ENCODE results near the gene RAPGEF2. TPM values are rescaled to one million over a fixed set of nuclear protein-coding genes. Genes with fewer than 3 reads are reported as not detected.
"Not testable (repeated sequence)": the region's sequence is repeated elsewhere in the genome, so short reads cannot be mapped to it uniquely, and the experiment has no call there.

Gene RAPGEF2
- total and polyA plus RNA-seq, 3 experiments from 2014 or later, result 1.0 to 34.3 (median 29.2) TPM

DNA sequence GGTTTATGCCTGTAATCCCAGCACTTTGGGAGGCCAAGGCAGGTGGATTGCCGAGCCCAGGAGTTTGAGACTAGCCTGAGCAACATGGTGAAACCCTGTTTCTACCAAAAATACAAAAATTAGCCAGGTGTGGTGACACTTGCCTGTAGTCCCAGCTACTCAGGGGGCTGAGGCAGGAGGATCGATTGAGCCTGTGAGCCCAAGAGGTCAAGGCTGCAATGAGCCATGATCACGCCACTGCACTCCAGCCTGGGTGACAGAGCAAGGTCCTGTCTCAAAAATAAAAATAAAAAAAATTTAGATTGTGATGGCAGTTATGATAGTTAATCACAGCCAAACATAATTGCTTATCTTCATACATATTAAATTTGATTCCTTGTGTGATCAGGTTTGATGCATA lies 58.6 kb downstream of the RAPGEF2 start:
- H3K9me3 Mint-ChIP-seq; H3K4me3 Mint-ChIP-seq; H3K9me3 ChIP-seq (ENCODE audit: low read length); H3K36me3 ChIP-seq (ENCODE audit: insufficient read depth, low read length); H3K27ac ChIP-seq (ENCODE audit: low read depth, low read length); H3K27me3 Mint-ChIP-seq; H3K27me3 ChIP-seq (ENCODE audit: insufficient read depth, low read length, poor library complexity, severe bottlenecking); H3K27ac Mint-ChIP-seq; H3K4me1 ChIP-seq (ENCODE audit: insufficient read depth, low read length); H3K4me3 ChIP-seq (ENCODE audit: low read length); DNase-seq; H3K36me3 Mint-ChIP-seq; POLR2A ChIA-PET: not testable (repeated sequence)
- CTCF ChIA-PET, result interaction anchor here (1.0 kb wide), 1 partner anchor 11 kb away, joined by 3 read pairs; no protein-coding TSS in a partner anchor
- H3K4me1 Mint-ChIP-seq, result peaks cover 6 to 38% (median 10%) of the 10 kb centered on the region in 3 donors

DNA sequence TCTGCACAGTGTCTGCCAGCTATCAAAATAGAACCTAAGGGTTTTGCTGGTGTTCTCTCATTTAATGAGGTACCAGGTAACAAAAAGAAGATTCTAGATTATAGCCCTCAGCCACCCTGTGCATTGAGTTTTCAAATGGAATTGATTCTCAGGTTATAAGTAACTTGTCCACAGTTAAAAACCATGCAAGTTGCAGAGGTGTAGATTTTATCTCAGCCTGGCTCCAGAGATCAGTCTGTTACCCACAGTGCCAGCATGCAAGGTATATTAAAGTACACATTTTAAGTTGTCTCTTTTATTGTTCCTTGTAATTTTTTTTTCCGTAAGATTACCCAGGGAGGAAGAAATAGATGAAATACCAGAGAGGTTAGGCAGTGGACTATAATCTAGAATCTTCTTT lies 59.7 kb downstream of the RAPGEF2 start:
- no peaks in the 10 kb centered on the region for H3K27me3 Mint-ChIP-seq
- DNase-seq, result no peak
- no peak overlapping the region for H3K4me3 Mint-ChIP-seq

DNA sequence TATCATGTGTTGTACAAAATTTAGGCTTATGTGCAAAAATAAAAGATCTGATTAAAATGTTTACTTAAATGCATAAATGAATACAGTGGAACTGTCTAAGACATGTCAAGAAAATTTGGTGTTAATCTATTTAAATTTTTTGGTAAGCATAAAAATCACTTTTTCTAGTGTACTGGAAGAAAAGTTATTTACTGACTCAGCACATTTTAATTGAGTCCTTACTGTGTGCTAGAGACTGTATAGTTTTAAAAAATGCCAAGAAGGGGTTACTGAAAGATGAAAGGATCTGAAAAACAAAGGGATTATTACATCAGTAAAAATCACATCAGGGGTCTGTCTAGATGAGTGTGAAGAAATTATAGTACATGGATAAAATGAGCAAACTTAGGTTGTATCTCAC lies 60.6 kb downstream of the RAPGEF2 start:
- DNase-seq, result no peak
- no peaks in the 10 kb centered on the region for H3K36me3 ChIP-seq (ENCODE audit: insufficient read depth, low read length)
- Mint-ChIP-seq H3K4me3 (no peak overlapping the region), H3K36me3 (no peaks in the 10 kb centered on the region), H3K4me1 (peaks cover 11 to 38% (median 21%) of the 10 kb centered on the region in 3 donors), H3K27ac (no peak overlapping the region), H3K9me3 (no peaks in the 10 kb centered on the region), H3K27me3 (no peaks in the 10 kb centered on the region)
- no peaks in the 10 kb centered on the region for H3K4me1 ChIP-seq (ENCODE audit: insufficient read depth, low read length)
- ChIA-PET POLR2A (no interaction called here), CTCF (no interaction called here)
- no peaks in the 10 kb centered on the region for H3K9me3 ChIP-seq (ENCODE audit: low read length)
- no peak overlapping the region for H3K27ac ChIP-seq (ENCODE audit: low read depth, low read length)
- H3K27me3 ChIP-seq (ENCODE audit: insufficient read depth, low read length, poor library complexity, severe bottlenecking), result no peaks in the 10 kb centered on the region
- no peak overlapping the region for H3K4me3 ChIP-seq (ENCODE audit: low read length)

More for the DNA sequence above, 59.7 kb downstream of the RAPGEF2 start:
- ChIA-PET POLR2A (no interaction called here), CTCF (interaction anchor here (1.0 kb wide), 1 partner anchor 10 kb away, joined by 3 read pairs; no protein-coding TSS in a partner anchor)
- no peaks in the 10 kb centered on the region for H3K4me1 ChIP-seq (ENCODE audit: insufficient read depth, low read length)
- H3K9me3 ChIP-seq (ENCODE audit: low read length), result no peaks in the 10 kb centered on the region
- Mint-ChIP-seq H3K27ac (peak overlapping the region in 1 of 8 donors; percentile 66), H3K36me3 (no peaks in the 10 kb centered on the region), H3K9me3 (no peaks in the 10 kb centered on the region), H3K4me1 (peaks cover 11 to 39% (median 20%) of the 10 kb centered on the region in 3 donors)
- no peaks in the 10 kb centered on the region for H3K27me3 ChIP-seq (ENCODE audit: insufficient read depth, low read length, poor library complexity, severe bottlenecking)
- no peak overlapping the region for H3K4me3 ChIP-seq (ENCODE audit: low read length)
- no peak overlapping the region for H3K27ac ChIP-seq (ENCODE audit: low read depth, low read length)
- no peaks in the 10 kb centered on the region for H3K36me3 ChIP-seq (ENCODE audit: insufficient read depth, low read length)

DNA sequence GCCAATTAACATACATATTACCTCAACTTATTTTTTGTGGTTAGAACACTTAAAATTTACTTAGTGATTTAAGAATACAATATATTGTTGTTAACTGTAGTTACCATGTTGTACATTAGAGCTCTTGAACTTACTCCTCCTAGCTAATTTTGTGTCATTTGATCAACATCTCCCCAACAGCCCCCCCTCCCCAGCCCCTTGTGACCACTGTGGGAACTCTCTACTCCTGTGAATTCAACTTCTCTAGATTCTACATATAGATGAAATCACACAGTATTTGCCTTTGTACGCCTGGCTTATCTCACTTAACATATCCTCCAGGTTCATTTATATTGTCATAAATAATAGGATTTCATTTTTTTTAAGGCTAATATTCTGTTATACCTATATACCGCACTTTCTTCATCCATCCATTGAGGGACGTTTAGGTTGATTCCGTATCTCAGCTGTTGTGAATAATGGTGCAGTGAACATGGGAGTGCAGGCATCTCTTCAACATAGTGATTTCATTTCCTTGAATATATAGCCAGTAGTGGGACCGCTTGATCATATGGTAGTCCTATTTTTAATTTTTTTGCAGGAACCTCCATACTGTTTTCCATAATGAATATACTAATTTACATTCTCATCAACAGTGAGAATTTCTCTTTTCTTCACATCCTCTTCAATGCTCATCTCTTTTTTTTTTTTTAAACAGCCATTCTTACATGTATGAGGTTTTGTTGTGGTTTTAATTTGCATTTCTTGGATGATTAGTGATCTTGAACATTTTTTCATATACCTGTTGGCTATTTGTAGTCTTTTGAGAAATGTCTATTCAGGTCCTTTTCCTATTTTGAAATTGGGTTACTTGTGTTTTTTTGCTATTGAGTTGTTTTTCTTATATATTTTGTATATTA lies 66.8 kb downstream of the RAPGEF2 start:
- ChIA-PET POLR2A (no interaction called here), CTCF (no interaction called here)
- Histone ChIP-seq H3K36me3 (ENCODE audit: insufficient read depth, low read length) (no peaks in the 10 kb centered on the region), H3K27ac (ENCODE audit: low read depth, low read length) (no peak overlapping the region), H3K4me3 (ENCODE audit: low read length) (no peak overlapping the region), H3K27me3 (ENCODE audit: insufficient read depth, low read length, poor library complexity, severe bottlenecking) (no peaks in the 10 kb centered on the region), H3K9me3 (ENCODE audit: low read length) (no peaks in the 10 kb centered on the region), H3K4me1 (ENCODE audit: insufficient read depth, low read length) (no peaks in the 10 kb centered on the region)
- no peak overlapping the region for H3K4me3 Mint-ChIP-seq
- no peaks in the 10 kb centered on the region for H3K9me3 Mint-ChIP-seq
- no peaks in the 10 kb centered on the region for H3K27me3 Mint-ChIP-seq
- DNase-seq, result no peak
- H3K4me1 Mint-ChIP-seq, result peaks cover 12 to 52% (median 46%) of the 10 kb centered on the region in 3 donors
- no peaks in the 10 kb centered on the region for H3K36me3 Mint-ChIP-seq
- no peak overlapping the region for H3K27ac Mint-ChIP-seq

DNA sequence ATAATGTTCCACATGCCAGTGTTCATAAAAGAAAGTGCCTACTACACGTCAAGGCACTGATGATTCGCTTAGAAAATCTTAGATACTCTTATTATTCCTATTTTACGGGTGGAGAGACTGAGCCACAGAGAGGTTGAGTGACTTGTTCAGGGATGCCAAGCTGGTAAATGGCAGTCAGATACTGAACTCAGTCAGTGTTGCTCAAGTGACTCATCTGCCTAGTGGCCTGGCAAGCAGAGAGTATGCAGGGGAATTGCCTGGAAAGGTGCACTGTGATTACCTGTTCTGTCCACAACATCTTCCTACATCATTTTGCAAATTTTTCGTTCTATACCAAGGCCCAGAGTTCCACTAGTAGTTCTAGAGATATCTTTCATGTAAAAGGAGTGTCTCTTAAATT lies 68.4 kb downstream of the RAPGEF2 start:
- peaks cover 21 to 57% (median 54%) of the 10 kb centered on the region in 3 donors for H3K4me1 Mint-ChIP-seq
- ChIA-PET CTCF (interaction anchor here (1.1 kb wide), 1 partner anchor 314 kb away, joined by 6 read pairs; no protein-coding TSS in a partner anchor), POLR2A (no interaction called here)

DNA sequence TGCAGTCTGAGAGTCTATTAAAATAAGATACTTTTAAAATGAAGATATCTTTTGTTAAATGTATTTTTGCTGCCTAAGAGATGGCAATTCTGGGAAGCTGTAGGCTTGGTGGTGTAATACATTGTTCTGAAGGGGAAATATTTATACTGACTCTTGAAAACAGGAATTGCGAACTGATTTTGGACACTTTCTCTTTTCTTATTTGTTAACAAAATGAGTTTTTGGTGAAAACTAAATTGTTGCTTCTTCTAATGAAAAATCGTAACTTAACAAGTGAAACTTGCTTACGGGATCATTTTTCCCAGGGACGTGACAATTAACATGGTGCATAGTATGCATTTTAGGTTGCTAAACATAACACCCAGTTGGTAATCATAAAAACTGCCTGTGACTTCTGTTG lies 71.0 kb downstream of the RAPGEF2 start:
- DNase-seq, result no peak
- no peaks in the 10 kb centered on the region for H3K36me3 ChIP-seq (ENCODE audit: insufficient read depth, low read length)
- H3K9me3 ChIP-seq (ENCODE audit: low read length), result no peaks in the 10 kb centered on the region
- no peaks in the 10 kb centered on the region for H3K27me3 ChIP-seq (ENCODE audit: insufficient read depth, low read length, poor library complexity, severe bottlenecking)
- POLR2A ChIA-PET, result no interaction called here
- H3K4me3 Mint-ChIP-seq, result no peak overlapping the region
- H3K4me1 Mint-ChIP-seq, result peaks cover 13 to 42% (median 36%) of the 10 kb centered on the region in 3 donors
- H3K4me1 ChIP-seq (ENCODE audit: insufficient read depth, low read length), result peaks cover 9% of the 10 kb centered on the region
- CTCF ChIA-PET, result interaction anchor here (2.0 kb wide), 1 partner anchor 29 kb away, joined by 5 read pairs; no protein-coding TSS in a partner anchor
- H3K27me3 Mint-ChIP-seq, result no peaks in the 10 kb centered on the region
- H3K4me3 ChIP-seq (ENCODE audit: low read length), result no peak overlapping the region
- no peaks in the 10 kb centered on the region for H3K9me3 Mint-ChIP-seq
- H3K27ac ChIP-seq (ENCODE audit: low read depth, low read length), result no peak overlapping the region
- H3K27ac Mint-ChIP-seq, result no peak overlapping the region
- no peaks in the 10 kb centered on the region for H3K36me3 Mint-ChIP-seq

More for the DNA sequence above, 68.4 kb downstream of the RAPGEF2 start:
- Mint-ChIP-seq H3K9me3 (no peaks in the 10 kb centered on the region), H3K27ac (no peak overlapping the region), H3K27me3 (no peaks in the 10 kb centered on the region), H3K4me3 (no peak overlapping the region), H3K36me3 (no peaks in the 10 kb centered on the region)
- no peaks in the 10 kb centered on the region for H3K36me3 ChIP-seq (ENCODE audit: insufficient read depth, low read length)
- no peak overlapping the region for H3K4me3 ChIP-seq (ENCODE audit: low read length)
- H3K27me3 ChIP-seq (ENCODE audit: insufficient read depth, low read length, poor library complexity, severe bottlenecking), result no peaks in the 10 kb centered on the region
- H3K27ac ChIP-seq (ENCODE audit: low read depth, low read length), result no peak overlapping the region
- H3K9me3 ChIP-seq (ENCODE audit: low read length), result no peaks in the 10 kb centered on the region
- H3K4me1 ChIP-seq (ENCODE audit: insufficient read depth, low read length), result peaks cover 9% of the 10 kb centered on the region
- DNase-seq, result no peak

DNA sequence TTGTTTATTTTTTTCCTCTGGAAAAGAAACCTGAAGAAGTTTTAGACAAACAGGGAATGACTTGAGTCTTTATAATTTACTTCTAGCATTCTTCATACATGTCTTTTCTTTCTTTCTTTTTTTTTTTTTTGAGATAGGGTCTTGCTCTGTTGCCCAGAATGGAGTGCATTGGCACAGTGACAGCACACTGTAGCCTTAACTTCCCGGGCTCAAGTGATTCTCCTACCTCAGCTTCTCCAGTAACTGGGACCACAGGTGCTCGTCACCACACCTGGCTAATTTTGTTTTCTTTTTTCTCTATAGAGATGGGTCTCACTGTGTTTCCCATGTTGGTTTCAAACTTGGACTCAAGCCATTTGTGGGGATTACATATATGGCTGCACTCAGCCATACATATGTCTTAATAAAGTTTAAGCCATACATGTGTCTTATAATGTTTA lies 71.8 kb downstream of the RAPGEF2 start:
- H3K27ac ChIP-seq (ENCODE audit: low read depth, low read length), result no peak overlapping the region
- DNase-seq, result no peak
- H3K4me1 Mint-ChIP-seq, result peaks cover 17 to 46% (median 42%) of the 10 kb centered on the region in 3 donors
- POLR2A ChIA-PET, result no interaction called here
- CTCF ChIA-PET, result no interaction called here
- no peak overlapping the region for H3K4me3 ChIP-seq (ENCODE audit: low read length)
- H3K9me3 ChIP-seq (ENCODE audit: low read length), result no peaks in the 10 kb centered on the region
- no peak overlapping the region for H3K4me3 Mint-ChIP-seq
- H3K36me3 Mint-ChIP-seq, result no peaks in the 10 kb centered on the region
- H3K27me3 Mint-ChIP-seq, result no peaks in the 10 kb centered on the region
- H3K27ac Mint-ChIP-seq, result no peak overlapping the region
- H3K36me3 ChIP-seq (ENCODE audit: insufficient read depth, low read length), result no peaks in the 10 kb centered on the region
- peaks cover 9% of the 10 kb centered on the region for H3K4me1 ChIP-seq (ENCODE audit: insufficient read depth, low read length)
- no peaks in the 10 kb centered on the region for H3K27me3 ChIP-seq (ENCODE audit: insufficient read depth, low read length, poor library complexity, severe bottlenecking)
- H3K9me3 Mint-ChIP-seq, result no peaks in the 10 kb centered on the region
